HPDE6-E6E7 (cell line): Measurements from ENCODE around the gene SPOCD1.

Experiments used
- DNase-seq: peaks from one replicate; pipeline ENCODE4 v3.0.0; 2011; ENCODE audit warnings: missing footprints; ENCODE audit errors: extremely low spot score

The SPOCD1 gene

DNA sequence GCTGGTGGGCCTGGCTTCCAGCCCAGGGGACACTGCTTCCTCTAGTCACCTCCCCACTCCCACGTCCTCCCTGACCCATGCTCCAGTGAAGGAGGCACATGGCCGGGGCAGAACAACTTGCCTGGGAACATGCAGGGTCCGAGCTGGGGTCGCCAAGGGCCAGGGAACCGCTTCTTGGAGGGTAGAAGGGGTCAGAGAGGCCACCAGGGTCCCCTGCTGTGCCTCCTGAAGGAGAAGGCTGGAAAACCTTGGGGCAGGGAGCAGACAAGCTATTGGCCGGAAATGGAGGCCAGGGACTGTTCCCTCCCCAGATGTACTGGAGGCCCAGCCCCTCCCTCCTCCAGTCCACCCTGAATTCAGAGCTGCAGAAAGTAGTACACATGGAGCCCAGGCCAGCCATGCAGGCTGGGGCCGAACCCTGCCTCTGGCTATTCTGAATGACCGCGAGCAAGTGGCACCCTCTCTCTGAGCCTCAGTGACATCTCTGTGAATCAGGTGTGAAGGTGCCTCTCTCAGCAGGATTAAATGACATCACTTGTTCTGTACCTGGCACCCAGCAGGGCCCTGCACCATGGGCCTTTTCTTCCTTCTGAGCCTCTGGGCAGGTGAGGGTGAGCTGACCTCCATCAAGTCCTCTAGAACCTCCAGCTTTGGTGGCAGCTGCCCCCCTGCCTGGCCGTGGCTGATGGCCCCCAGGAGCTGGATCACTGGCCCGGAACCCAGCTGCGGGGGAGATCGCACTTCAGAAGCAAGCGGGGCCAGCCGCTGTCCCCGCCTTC, 15.7 kb downstream of the SPOCD1 start:
- no peak for DNase-seq

DNA sequence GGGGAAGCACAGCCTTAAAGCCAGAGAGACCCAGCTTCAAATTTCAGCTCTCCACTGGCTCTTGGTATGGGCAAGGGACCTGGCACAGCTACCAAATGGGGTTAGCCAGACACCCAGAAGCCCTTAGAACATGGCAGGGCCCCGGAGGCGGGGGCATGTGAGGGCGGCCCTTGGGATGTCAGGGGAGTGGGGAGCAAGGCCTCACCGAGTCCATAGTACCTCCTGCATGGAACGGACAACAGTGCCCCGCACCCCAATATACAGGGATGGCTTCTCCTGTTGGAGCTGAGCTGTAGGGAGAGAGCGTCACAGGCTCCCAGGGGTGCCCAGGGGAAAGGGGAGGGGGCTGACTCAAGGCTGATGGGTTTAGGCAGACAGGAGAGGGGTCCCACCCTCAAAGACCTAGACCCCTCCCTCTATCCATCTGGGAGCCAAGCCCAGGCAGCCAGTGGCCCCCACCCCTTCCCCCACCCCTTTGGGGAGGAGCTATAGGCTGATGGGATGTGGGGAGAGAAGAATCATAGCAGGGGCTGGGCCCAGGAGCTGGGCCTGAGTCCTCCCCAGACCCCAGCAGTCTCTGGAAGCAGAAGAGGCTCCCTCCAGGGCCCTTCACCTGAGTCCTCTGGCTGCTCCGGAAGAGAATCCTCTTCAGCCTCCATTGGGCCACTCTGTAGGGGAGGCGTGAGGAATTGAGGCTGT, 16.5 kb downstream of the SPOCD1 start:
- no peak for DNase-seq

DNA sequence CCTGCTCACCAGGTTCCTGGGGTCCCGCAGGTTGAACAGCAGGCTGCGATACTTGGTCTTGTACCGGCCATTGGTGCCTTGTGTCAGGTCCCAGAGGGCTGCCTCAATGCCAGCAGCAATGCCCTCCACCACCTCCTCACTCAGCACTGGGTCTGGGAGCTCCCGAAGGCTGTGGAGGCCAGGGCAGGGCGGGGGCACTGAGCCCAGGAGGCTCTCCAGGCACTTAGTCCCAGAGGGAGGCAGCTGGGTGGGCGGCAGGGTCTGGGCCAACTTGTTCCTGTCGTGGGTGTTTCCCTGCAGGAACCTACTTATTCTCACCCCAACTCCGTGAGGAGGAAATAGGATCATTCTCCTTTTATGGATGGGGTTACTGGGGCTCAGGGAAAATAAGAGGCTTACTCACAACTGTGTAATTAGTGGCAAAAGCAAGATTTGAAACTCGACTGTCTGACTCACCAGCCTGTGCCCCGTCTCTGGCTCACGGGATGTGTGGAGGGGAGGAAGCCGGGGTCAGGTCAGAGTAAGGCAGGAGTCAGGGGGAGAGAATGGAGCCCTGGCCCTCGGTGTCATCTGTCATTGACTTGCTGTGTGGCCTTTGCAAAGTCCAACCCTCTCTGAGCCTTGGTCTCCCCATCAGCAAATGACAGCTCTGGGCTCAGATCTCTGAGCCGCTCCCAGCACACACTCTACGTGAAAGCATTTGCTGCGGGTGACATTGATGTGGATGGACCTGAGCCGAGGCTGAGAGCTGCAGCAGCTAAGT, 17.2 kb downstream of the SPOCD1 start:
- DNase-seq = peak; percentile 93

DNA sequence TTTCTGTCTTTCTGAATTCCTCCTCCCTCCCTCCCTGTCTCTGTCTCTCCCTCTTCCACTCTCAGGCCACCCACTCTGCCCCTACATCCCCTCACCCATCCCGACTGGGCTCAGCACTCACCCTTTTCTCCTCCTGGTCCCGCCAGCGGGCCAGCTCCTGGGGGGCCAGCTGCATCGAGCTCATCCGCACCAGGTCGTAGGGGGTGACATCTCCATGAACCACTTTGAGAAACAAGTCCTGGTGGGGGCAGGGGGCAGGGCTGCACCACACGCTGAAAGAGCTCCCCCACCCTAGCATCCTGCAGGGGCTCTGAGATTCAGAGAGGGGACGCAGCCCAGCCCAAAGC, 17.8 kb downstream of the SPOCD1 start:
- no peak for DNase-seq

DNA sequence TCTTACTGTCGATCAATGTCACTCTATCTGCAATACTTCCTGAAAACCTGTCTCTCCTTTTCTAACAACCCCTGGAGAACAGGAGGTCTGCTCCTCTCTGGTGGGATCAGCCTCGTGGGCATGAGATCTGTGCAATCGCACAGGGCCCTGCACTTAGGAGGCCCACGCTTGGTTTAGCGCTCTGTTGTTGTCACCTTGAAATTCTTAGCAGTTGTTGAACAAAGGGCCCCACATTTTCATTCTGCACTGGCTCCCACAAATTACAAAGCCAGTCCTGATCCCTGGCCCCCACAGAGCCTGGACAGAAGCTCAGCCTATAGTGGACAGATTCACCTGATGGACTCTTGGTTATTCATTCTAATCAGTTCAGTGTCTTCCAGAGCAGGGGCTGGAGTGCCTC, 18.6 kb downstream of the SPOCD1 start:
- no peak for DNase-seq

DNA sequence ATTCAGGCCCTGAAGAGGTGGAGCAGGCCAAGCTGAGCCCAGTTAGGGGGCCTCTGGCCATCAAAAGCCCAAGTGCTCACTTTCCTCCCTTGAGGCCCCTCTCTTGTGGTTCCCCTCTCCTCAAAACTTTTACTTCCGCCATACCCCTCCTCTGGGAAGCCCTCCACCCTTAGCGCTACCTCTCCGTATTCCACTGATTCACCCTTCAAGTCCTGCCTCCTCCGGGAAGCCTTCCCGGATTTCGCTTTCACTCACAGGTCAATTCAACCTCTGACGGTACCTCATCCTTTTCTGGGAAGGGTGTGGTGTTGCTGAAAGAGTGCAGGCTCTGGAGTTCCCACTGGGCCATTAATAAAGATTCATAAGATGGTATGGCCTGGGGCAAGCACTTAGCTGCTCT, 19.1 kb downstream of the SPOCD1 start:
- no peak for DNase-seq

DNA sequence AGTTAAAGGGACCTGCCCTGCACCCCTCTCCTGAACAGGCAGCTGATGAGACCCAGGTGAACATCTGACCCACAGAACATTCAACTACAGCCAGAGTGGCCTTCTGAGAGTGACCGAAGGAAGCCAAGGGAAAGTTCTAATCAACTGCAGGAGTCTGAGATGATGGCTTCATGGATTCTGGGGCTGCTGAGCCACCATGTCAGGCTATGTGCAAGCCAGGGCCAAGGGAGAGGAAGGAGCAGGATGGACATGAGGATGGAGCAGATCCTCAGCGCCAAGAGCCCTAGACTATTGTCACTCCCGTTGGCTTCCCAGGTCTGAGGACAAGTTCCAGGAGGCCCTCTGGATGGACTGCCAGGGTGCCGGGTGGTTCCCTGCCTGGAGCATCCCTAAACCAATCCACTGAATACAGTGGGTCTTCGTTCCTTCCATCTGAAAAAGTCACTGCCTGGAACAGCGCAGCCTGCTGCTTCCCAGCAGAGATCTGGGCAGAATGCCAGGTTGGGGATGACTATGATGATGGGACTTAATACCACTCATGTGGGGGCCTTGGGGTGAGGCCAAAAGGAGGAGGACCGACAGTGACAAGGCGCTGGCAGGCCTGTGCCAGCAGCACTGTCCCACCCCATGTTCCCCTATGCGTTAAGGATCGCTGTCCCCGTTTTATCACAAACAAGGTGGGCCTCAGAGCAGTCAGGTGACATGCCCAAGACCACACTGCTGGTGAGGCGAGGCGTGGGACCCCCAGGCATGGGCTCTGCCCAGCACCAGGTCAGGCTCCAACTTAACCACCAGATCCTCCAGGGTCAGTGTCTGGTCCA, 19.8 kb downstream of the SPOCD1 start:
- DNase-seq = no peak

DNA sequence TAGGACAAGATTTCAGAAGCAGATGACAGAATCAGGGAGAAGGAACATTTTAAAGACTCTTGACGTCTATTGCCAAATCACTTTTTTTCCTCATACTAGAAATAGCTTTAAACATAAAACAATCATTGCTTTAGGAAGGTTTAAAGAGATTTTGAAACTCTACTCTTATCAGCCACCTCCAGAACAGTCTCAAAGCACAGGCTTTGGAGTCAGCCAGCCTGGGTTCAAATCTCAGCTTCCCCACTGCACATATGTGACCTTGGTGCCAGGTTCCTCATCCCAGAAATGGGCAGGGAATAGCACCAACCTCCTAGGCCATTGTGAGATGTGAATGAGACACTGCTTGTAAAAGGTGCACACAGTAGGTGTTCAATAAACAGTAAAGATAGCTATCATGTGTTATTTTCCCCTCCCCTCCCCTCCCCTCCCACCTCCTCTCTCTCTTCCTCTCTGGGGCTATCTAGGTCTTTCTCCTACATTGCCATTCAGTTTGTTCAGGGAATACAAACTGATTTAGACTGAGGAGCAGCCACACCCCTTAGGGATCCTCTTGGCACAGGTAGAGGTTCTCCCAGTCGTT, 20.6 kb downstream of the SPOCD1 start:
- DNase-seq = no peak

DNA sequence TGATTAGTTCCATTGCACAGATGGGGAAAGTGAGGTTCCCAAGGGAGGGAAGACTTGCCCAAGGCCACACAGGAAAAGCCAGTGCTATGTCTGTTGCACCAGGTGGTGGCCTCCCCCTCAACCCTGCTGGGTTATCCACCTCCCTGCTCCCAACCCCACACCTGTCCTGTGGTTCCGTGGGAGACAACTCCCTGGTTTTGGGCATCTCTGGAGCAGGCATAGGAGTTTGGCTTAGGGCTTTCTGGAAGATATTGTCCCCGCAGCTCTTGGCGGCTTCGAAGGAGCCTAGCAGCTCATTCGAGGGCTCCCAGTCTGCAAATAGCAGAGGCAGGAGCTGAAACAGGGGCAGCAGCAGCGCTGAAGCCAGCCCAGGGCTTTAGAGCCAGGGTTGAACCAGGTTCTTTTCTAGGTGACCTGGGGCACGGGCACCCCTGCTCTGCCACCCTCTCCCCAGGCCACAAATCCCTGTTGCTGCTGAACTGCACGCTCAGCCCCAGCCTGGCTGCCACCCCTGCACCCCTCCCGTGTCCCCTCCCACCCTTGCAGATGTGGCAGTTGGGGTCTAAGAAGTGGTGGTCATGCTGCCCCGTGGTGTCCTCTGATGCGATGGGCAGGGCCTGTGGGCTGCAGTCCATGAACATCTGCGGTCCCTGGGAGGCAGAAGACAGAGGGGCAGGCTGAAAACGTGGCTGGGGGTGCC, 22.1 kb downstream of the SPOCD1 start:
- DNase-seq = no peak

DNA sequence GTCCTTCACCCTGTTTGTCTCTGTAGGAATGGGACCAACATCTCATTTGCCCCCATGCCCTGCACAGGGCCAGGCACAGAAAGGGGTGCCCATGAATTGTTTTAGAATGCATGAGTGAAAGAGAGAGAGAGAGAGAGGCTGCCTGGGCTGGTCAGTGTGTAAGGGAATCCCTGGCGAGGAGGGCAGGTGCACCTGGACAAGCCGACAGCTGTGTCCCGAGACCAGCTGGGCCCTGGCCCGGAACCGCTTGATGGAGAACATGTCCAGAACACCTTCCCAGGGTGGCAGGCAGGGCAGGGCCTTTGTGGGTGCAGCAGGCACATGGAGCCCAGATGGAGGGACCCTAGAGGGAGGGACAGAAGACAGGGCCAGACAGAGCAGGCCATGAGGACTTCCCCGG, 22.7 kb downstream of the SPOCD1 start:
- DNase-seq = no peak

DNA sequence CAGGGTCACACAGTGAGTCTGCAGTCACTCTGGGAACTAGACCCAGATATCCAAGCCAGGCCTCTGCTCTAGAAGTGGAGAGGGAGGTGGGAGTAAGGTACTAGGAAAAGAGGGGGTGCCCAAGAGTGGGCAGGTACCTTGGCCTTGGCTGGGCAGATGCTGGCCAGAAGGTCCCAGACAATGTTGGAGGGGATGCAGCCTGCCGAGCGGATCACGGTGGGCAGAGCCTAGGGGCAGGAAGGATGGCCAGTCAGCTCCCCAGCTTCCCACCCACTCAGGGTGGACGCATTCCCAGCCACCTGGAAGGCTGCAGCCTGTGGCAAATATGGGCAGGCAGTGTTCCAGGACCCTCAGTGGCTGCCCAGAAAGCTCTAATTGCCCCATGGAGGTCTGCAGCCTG, 23.3 kb downstream of the SPOCD1 start:
- DNase-seq = no peak

DNA sequence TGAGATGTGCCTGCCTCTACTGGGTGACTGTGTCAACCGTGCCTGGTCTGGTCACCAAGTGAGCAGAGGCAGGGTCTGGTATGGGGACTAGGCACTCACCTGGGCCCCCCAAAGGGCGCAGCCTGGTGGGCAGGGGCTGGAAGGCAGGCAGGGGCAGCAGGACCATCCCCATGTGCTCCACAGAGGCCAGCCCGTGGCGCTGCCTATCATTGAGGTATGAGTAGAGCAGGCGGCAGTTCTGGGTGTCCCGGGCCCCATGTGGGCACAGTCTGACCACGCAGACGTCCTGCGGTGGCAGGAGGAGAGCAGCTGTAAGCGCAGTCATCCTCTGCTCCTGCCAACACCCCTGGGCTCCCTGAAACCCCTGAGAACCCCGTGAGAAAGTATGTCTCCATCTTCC, 23.7 kb downstream of the SPOCD1 start:
- DNase-seq = no peak

DNA sequence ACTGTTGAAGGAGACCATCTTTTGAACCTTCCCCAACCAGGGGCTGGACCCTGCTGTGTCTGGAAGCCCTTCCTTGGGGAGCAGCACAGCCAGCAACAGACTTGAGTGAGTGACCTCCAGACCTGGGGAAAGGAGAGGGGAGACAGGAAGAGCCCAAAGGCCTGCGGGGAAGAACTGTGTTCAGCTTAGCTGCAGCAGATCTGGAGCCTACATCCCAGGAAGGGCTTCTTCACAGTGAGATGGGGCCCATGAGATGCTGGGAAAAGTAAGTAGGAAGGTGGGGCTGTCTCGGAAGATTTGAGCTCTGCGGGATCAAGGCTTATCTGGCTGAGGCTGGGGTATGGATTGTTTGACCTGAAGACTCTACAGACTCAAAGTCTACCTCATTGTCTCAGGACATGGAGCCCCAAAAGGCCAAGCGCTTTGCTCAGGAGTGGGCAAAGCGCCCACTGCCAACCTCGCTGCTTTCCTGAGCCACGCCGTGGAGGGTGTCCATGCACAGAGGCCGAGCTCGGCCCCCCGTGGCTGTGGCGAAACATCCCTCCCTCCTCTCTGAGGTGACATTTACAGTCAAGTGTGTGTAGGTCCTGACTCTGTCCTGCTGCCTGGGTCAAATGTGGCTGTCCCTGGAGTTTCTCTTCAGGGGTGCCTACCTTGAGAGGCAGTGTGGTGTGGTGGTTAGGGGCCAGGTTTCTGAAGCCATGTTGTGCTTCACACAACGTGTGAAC, 24.5 kb downstream of the SPOCD1 start:
- DNase-seq = no peak

DNA sequence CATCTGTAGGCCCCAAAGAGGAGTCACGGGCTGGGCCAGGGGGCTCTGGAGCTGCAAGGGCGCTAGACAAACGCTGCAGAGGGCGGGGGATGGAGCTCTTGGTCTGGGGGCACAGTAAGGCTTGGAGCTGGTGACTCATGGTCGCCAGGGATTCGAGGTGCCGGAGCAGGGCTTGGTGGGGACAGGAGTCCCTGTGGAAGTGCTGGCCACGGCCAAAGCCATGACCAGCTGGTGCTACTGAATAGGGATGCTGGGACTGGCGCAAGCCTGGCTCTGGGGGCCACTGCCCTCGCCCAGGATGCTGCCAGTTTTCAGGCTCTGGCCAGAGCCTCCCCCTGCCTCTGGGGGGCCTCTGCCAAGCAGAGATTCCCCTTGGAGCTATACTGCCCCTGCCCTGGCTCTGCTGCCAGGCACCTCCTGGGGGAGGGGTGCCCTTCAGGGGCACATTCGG, 25.2 kb downstream of the SPOCD1 start:
- no peak for DNase-seq

DNA sequence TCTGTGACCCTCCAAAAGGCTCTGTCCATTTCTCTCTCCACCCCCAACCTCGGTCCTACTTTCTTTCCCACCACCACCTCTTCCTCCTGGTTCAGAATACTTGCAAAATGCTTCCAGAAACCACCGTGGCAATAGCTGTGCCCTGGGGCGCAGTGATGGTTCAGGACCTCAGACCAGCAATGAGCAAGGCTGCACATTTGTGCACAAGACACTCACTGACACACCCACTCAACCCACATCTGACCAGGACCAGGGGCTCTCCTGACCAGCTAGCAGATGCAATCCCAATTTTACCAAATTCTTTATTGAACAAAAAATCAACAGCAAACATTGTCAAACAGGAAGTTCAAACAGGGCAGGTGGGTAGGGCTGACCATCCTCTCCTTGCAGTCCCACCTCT, 25.7 kb downstream of the SPOCD1 start:
- DNase-seq = no peak

DNA sequence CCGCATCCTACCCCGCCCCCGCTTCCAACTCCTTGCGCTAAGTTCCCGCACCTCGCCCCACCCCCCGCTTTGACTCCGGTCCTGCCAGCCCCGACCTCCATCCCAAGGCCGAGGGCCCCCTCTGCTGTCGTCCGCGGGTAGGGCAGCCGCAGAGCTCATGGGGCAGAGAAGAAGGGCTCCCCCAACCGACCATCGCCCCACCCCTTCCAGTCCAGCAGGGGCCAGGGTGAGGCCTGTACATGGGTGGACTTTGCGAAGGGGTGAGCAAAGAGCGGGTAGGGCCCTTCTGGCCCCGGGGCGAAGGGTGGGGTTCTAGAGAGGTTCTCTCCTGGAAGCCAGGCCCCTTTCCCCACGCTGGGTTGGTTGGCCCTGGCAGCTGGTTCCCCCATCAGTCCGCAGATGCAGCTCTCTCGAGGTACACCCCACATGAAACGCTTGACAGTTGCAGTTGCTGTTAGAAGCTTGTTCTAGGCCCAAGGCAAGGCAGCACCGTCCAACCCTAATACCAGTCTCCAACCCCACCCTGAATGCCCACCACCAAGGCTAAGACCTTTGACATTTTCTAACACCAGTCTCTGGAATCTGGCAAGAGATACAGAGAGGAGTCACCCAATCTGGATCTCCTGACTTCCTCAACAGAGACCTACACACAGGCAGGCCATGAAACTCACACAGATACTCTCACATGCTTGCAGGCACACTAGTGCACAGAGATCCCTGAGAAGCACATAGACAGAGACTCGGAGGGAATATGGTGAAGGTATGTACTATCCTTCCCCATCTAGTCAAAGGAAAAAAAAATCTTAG, 26.4 kb downstream of the SPOCD1 start:
- peak; percentile 96 for DNase-seq

DNA sequence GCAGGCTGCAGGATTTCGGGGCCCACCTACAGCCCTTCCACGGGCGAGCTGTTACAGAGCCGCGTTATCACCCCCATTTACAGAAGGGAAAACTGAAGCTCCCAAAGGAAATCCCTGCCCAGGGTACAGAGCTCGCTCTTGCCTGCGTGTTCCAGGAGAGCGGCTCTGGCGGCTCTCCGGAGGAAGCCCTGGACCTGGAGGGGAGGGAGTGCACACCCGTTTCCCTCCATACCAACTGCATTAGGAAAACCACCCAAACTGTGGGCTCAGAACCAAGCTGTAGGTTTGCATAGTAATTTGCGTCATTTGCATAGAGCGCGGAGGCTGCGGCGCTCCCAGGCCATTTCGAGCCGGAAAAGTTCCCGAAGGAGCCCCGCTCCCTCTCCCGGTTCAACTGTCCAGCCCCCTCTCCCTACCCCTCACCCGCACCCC, 27.0 kb downstream of the SPOCD1 start:
- DNase-seq = peak; percentile 27

DNA sequence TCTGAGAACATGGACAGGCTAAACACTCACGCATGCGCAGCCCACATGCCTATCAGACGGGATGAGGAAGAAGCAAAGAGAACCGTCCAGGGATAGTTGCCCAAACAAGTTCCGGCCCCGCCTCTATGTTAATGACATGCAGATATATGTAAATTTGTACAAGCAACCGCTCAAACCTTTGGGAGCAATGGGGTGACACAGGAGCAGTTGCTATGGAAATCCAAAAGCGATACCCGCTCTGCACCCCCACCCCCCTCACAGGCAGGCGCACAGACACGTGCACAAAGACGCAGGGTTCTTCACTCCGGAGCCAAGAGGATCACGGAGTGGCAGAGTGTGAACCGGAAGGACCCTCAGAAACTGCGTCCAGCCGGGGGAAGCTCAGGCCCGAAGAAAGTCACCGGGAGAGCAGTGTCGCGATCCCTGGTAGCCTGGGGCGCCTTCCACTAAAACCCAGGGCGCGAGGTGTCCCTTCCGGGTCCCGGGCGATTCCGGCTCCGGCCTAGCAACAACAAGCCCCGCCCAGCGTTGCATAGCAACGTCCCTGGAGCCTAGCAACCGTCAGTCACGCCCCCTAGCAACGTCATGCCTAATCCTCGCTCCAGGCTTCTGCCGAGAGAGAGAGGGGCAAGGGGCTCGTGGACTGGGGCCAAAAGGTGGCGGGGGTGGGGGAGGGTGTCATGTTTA, 27.5 kb downstream of the SPOCD1 start:
- DNase-seq = peak; percentile 87

DNA sequence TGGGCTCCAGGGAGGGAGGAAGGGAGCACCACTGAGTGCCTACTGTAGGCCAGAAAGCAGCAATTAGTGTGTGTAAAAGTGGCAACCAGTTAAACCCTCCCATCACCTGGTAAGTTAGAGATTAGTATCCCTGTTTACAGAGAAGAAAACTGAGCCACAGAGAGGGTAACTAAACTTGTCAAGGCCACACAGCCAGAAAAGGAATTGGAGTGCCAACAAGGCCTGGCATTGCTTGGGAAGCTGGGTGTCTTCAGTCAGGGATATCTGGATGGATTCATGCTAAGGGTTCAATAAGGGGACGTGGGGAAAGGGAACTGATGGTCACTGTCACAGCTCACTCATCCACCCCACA, 28.1 kb downstream of the SPOCD1 start:
- no peak for DNase-seq
